Pancreas (tissue), 10 donors: ENCODE measurements around the gene OOEP. TPM values are rescaled to one million over a fixed set of nuclear protein-coding genes. Genes with fewer than 3 reads are reported as not detected.
A peak's percentile ranks its signal among the peaks of the same experiment; 100 is the strongest.

ENCODE experiments used
- ATAC-seq, 4 donors: fragments of 200-7000 bp; cut with Tn5 transposase; one replicate each; pipeline versions ENCODE4 v1.8.0 to v1.9.1; 2020; ENCODE audit warnings: mild to moderate bottlenecking in 4 of 4, moderate library complexity in 4 of 4
- DNase-seq, 6 donors: peaks; one replicate each; pipeline ENCODE4 v3.0.0-alpha.2; 2020
- FAIRE-seq: peaks from 2 replicates; lab custom pipeline; 2012; peaks lifted over from hg19 to GRCh38; lab: Jason Lieb, UNC
- H3K27ac ChIP-seq, 4 donors: fragments of 200-600 bp; sonication (generic); 1 replicate in 3 of 4; 2 replicates in 1 of 4; pipeline versions ENCODE4 v1.5.0 to v1.8.0; 2020
- H3K27me3 ChIP-seq, 4 donors: fragments of 200-600 bp; one replicate each; pipeline ENCODE4 v1.8.0; 2021
- H3K36me3 ChIP-seq, 3 donors: fragments of 200-600 bp; sonication (generic) in 1 of 3; one replicate each; pipeline versions ENCODE4 v1.5.0 to v1.8.0; 2020 to 2021
- H3K4me1 ChIP-seq, 3 donors: fragments of 200-600 bp; one replicate each; pipeline ENCODE4 v1.8.0; 2021
- H3K4me3 ChIP-seq, 4 donors: fragments of 200-600 bp; sonication (generic) in 2 of 4; one replicate each; pipeline versions ENCODE4 v1.5.0 to v1.8.0; 2020 to 2021
- H3K9me3 ChIP-seq, 4 donors: fragments of 200-600 bp; one replicate each; pipeline ENCODE4 v1.8.0; 2021
- WGBS, 2 donors: extraction: QIAGEN DNeasy Blood & Tissue Kit; methylation state at CpG; one replicate each; pipeline ENCODE4 v1.1.7; 2013; 5-methylcytosine and 5-hydroxymethylcytosine counted together
- intact Hi-C, 3 donors: fragments of 100-400 bp; cut with DNase I; formaldehyde crosslinking; loops; one replicate each; pipeline versions ENCODE4 v1.11.1 to v1.14.2; 2022
- polyA plus RNA-seq, 2 donors: library from polyadenylated mRNA; stranded (reverse); fragments of 200-250 nt; gene quantifications; one replicate each; pipeline ENCODE4 v1.2.3, GENCODE V29; 2013
- total RNA-seq, 6 donors: library from RNA; stranded (reverse); fragmentation: NEBNext Ultra II Directional in 4 of 6; extraction: Animal tissue kit (Norgen Biotek cat#: 25700) in 4 of 6; gene quantifications; one replicate each; pipeline versions ENCODE4 v1.2.1 to v1.2.4, GENCODE V29; 2021 to 2023
- TF ChIP-seq, protein P1 (sequence below), 4 donors: fragments of 200-600 bp; sonication (generic) in 3 of 4; IDR thresholded peaks; one replicate each; pipeline versions ENCODE4 v1.5.0 to v1.8.0; 2021; ENCODE audit warnings: antibody characterized with exemption in 4 of 4
- donor health status: healthy with polysubstance abuse.
- donor health status: DM: no; HTN: no; CAD: no; lungs with moderate emphysema.
- donor health status: DM: no; HTN: no; CAD: no.
- donor health status: control.
- donor health status: control.
- donor health status: Bipolar disorder and iron deficiency.
- donor health status: DM: yes; HTN: yes; CAD: no.
- donor health status: DM: no; HTN: no; CAD: no.
- donor health status: DM: no; HTN: no; CAD: no.
- donor health status: DM: yes; HTN: yes; CAD: no.

Gene OOEP
- under 1 TPM in 3 of 6 donors, not detected in 3; 0.32 to 0.46 (median 0.43) TPM for total RNA-seq
- under 1 TPM in 1 of 2 donors, not detected in 1; 0.73 TPM for polyA plus RNA-seq

- Histone ChIP-seq H3K27me3 (no peaks in the 10 kb centered on the region), H3K4me1 (no peaks in the 10 kb centered on the region), H3K9me3 (no peaks in the 10 kb centered on the region), H3K4me3 (no peak within 1 kb of the TSS), H3K27ac (no peak within 1 kb of the TSS), H3K36me3 (no peaks in the 10 kb centered on the region)
- no peak for ATAC-seq
- no peak for FAIRE-seq
- peak in 1 of 6 donors; percentile 54 for DNase-seq
- TF ChIP-seq, protein P1, sequence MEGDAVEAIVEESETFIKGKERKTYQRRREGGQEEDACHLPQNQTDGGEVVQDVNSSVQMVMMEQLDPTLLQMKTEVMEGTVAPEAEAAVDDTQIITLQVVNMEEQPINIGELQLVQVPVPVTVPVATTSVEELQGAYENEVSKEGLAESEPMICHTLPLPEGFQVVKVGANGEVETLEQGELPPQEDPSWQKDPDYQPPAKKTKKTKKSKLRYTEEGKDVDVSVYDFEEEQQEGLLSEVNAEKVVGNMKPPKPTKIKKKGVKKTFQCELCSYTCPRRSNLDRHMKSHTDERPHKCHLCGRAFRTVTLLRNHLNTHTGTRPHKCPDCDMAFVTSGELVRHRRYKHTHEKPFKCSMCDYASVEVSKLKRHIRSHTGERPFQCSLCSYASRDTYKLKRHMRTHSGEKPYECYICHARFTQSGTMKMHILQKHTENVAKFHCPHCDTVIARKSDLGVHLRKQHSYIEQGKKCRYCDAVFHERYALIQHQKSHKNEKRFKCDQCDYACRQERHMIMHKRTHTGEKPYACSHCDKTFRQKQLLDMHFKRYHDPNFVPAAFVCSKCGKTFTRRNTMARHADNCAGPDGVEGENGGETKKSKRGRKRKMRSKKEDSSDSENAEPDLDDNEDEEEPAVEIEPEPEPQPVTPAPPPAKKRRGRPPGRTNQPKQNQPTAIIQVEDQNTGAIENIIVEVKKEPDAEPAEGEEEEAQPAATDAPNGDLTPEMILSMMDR (IDR thresholded peaks at IDR 0.05), result no peak
- 95% methylated on average over 36 of the region's 36 CpGs for WGBS, 2 donors
- intact Hi-C loops, result no loop called here
Measured at GRCh38 chr6:73369563-73369962, at the start of gene OOEP. Gene OOEP (minus strand): TSS chr6:73369897. CDS start chr6:73369792, 105 bp downstream.

GRCh38 chr6:73418081-73418741 lies 48.5 kb upstream of the OOEP start:
- Histone ChIP-seq H3K27ac (no peak overlapping the region), H3K27me3 (no peaks in the 10 kb centered on the region), H3K36me3 (no peaks in the 10 kb centered on the region), H3K4me3 (no peak overlapping the region), H3K9me3 (no peaks in the 10 kb centered on the region), H3K4me1 (no peaks in the 10 kb centered on the region)
- ATAC-seq (no peak), DNase-seq (no peak), FAIRE-seq (no peak)
- intact Hi-C loops, result no loop called here
- TF ChIP-seq, protein P1 (IDR thresholded peaks at IDR 0.05), result no peak
- WGBS, 2 donors, result 89% methylated on average over 11 of the region's 11 CpGs

- WGBS, 2 donors, result 93 to 94% methylated on average over 3 of the region's 3 CpGs
- Histone ChIP-seq H3K4me1 (no peaks in the 10 kb centered on the region), H3K36me3 (no peaks in the 10 kb centered on the region), H3K27me3 (no peaks in the 10 kb centered on the region), H3K9me3 (no peaks in the 10 kb centered on the region), H3K27ac (no peak overlapping the region), H3K4me3 (no peak overlapping the region)
- no peak for DNase-seq
- FAIRE-seq, result no peak
- TF ChIP-seq, protein P1 (IDR thresholded peaks at IDR 0.05), result no peak
- ATAC-seq, result no peak
- intact Hi-C loops, result no loop called here
Measured at GRCh38 chr6:73413102-73413501, 43.4 kb upstream of the OOEP start.

GRCh38 chr6:73409395-73409794 lies 39.7 kb upstream of the OOEP start:
- ATAC-seq, result peak in 2 of 4 donors; percentile 37 to 64
- intact Hi-C loops, result no loop called here
- TF ChIP-seq, protein P1 (IDR thresholded peaks at IDR 0.05), result no peak

GRCh38 chr6:73400656-73401055 lies 31.0 kb upstream of the OOEP start:
- Histone ChIP-seq H3K36me3 (no peaks in the 10 kb centered on the region), H3K27ac (no peak overlapping the region), H3K4me1 (no peaks in the 10 kb centered on the region), H3K9me3 (no peaks in the 10 kb centered on the region), H3K4me3 (no peak overlapping the region), H3K27me3 (no peaks in the 10 kb centered on the region)
- DNase-seq (no peak), FAIRE-seq (no peak), ATAC-seq (no peak)
- intact Hi-C loops, result no loop called here
- TF ChIP-seq, protein P1 (IDR thresholded peaks at IDR 0.05), result no peak

More at GRCh38 chr6:73409395-73409794, 39.7 kb upstream of the OOEP start:
- 72 to 75% methylated on average over 1 of the region's 1 CpG for WGBS, 2 donors
- H3K27ac ChIP-seq, result no peak overlapping the region
- H3K36me3 ChIP-seq, result no peaks in the 10 kb centered on the region
- no peak overlapping the region for H3K4me3 ChIP-seq
- no peaks in the 10 kb centered on the region for H3K27me3 ChIP-seq
- DNase-seq (no peak), FAIRE-seq (no peak)
- no peaks in the 10 kb centered on the region for H3K4me1 ChIP-seq
- no peaks in the 10 kb centered on the region for H3K9me3 ChIP-seq
